NCI-H2107 treated with DMSO at 0.1 percent for 48 hours (cell line): ENCODE measurements around the gene PCNP.
A peak's percentile ranks its signal among the peaks of the same experiment; 100 is the strongest.
"Not testable (repeated sequence)": the region's sequence is repeated elsewhere in the genome, so short reads cannot be mapped to it uniquely, and the experiment has no call there.

Experiments
- DNase-seq: peaks from one replicate; lab custom pipeline; 2025; ENCODE audit not compliant: unreplicated experiment; lab: John Stamatoyannopoulos, UW

The PCNP gene

DNA sequence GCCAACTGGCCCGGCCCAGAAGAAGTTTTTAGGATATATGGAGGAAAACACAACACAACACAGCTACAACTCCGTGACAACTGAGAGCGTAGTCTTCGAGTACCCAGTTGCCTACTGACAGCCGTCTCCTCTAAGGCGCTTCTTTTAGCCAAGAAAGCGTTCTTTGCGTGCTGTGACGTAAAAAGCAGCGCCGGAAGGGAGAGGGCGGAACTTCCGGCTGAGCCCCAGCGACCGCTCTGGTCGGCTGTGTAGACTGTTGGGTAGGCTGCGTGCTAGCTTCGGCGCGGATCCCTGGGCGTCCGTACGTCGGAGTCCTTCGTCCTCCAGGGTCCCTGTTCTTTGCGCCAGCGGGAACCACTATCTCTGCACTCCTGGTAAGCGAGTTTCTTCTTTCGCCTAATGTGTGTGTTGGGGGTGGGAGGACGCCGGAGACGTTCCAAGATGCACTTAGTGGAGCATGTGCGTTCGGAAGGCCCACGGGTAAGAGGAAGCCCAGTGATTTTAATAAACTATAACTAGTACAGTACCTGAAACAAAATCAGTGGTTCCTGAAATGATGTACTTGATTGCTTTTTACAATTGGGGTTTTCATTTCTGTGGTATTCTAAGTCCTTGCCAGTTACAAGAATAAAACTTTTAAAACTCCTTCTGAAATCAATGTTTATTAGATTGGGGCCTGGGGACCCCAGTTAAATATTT, 12.2 kb upstream of the PCNP start, which contains the start of gene TRMT10C:
TRMT10C (plus strand) TSS at position 239 of the 699 bp plus-strand sequence. CDS start 2,914 bp downstream, outside the sequence.
- DNase-seq, result peak; percentile 86

DNA sequence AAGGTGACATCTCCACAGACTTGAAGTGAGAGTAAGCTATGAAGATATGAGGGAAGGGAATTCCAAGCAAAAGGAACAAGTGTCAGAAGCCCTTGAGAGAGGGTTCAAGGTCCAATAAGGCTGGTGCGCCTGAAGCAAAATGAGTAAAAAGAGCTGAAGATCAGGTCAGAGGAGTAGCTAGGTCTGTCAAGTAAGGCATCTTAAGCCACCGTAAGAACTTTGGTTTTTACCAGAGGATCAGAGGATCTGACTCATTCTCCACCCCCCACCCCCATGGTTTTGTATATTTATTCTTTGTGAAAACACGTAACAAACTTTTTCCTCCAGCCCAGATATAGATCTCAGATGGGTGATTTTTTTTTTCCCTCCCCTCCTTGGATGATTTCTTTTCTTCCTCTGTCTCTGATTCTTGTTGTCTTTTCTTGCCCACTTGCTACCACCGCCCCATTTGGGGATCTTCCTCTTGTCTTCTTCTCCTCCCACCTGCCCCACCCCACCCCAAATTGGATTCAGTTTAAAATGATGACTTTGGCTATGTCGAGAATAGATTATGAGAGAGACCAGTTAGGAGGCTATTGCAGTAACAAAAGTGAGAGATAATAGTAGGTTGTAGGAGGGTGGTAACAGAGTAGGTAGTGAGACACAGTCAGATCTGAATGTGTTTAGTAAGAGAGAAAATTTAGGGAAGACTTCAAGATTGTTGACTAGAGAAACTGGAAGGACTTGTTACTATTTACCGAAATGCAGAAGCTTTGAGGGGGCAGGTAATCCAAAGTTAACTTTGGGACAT, 6.3 kb upstream of the PCNP start:
- DNase-seq, result no peak

DNA sequence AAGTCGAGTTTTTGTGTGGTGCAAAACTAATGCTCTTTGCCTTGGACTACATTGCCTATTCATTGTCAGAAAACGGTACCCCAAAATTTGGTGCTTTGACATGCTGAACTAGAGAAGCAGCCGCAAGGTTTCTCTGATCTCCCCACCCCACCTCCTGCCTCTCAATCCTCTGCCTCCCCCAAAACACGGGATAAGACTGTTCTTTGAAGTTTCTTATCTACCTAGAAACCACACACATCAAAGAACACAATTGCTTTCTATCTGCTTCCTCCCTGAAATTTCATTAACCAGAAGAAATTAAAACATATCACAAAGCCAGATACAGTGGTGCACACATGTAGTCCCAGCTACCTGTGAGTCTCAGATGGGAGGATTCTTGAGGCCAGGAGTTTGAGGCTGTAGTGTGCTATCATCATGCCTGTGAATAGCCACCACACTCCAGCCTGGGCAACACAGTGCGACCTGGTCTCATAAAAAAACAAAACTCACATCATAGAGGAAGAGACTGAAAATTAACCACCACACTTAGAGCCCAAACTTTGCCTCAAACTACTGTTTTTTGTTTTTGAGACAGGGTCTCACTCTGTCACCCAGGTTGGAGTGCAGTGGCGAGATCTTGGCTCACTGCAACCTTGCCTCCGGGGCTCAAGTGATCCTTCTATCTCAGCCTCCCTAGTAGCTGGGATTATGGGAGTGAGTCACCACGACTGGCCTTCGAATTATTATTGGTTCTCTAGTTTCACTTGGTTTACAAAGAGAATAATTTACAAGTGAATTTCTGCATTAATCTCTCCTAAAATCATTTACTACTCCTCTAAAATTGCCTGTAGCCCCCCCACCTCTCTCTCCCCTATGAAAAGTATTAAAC, 2.7 kb upstream of the PCNP start:
- DNase-seq, result no peak

DNA sequence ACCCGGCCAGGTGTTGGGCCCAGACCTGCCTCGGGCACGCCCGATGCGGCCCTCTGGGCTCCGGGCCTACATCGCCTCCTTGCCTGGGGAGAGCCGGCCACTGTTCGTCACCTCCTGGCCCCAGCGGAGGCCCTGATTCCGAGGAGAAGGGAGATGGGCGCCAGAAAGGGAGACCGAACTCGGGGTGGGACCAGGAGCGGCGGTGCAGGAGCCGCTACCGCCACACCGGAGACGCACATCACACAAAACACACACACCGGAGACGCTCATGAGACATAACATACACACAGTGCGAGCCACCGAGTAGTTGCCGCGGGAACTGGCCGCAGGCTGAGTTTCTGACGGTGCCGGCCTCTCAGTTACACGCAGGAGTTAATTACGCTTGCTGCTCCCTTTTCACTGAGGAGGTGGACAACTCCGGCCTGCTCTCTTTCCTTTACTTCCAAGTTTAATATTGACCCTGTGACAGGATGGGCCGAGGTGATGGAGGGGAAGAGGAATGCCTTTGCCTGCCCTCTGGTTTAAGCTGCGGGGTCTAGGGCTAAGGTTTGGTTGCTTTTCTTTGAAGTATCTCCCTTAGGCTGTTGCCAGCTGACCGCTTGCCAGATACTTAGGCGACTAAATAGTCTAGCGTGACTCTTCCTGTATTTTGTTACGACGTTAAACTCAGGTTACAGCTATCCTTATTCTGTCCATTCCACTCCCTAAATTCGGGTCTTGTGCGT, 570 bp downstream of the PCNP start:
- DNase-seq, result peak; percentile 51

DNA sequence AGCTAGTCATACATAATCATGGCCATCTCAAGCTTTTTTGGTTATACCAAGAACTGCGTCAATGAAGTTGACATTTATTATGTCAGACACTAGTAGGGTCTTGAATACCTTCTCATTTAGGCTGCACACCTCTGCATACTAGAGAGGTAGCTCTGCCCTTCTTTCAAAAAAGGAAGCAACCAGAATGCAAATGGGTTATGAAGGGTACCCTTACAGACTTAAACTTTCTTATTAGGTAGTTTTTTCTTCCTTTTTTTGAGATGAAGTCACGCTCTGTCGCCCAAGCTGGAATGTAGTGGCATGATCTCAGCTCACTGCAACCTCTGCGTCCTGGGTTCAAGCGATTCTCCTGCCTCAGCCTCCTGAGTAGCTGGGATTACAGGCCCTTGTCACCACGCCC, 3.3 kb downstream of the PCNP start:
- DNase-seq, result no peak

DNA sequence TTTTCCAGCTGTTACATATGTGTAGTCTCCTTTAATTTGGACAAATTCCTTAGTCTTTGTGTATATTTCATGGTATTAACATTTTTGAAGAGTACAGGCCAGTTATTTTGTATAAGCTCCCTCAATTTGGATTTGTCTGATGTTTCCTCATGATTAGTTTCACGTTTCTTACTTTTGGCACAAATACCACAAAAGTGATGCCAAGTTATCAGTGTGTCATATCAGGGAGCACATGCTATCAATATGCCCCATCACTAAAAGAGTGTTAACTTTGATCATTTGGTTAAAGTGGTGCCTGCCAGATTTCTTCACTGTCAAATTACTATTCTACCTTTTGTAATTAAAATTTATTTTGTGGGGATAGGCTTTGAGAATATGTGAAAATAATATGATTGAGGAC, 14.6 kb downstream of the PCNP start:
- no peak for DNase-seq

DNA sequence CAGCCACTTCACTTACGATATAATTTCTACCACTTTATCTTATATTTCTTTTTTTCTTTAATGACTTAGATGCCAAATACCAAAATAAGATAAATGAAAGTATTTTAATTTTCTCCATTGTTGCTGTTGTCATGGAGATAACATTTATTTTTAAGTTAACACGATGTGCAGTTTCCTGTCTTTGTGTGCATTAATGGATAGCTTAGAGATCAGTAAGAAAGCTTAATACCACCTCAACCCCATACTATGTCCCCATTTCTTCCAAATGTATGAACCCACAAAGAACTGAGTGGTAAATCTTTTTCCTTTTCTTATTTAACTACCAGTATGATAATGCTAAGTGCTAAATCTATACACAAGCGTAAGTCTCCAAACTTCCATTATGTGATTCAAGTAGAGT, 17.1 kb downstream of the PCNP start:
- DNase-seq, result no peak

DNA sequence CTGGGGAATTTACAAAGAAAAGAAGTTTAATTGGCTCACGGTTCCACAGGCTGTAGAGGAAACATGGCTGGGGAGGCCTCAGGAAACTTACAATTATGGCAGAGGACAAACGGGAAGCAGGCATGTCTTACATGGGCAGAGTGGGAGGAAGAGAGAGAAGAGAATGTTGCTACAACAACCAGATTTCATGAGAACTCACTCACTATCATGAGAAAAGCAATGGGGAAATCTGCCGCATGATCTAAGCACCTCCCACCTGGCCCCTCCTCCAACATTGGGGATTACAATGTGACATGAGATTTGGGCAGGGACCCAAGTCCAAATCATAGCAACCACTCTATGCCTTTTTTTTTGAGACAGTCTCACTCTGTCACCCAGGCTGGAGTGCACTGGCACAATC, 28.8 kb downstream of the PCNP start:
- no peak for DNase-seq

DNA sequence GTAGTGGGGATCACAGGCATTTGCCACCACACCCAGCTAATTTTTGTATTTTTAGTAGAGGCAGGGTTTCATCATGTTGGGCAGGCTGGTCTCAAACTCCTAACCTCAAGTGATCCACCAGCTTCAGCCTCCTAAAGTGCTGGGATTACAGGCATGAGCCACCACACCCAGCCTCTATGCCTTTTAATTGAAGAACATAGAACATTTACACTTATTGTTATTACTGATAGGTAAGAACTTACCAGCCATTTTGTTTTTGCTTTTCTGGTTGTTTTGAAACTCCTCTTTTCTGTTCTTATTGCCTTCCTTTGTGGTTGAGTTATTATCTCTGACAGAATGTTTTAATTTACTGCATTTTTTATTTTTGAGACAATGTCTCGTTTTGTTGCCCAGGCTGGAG, 29.2 kb downstream of the PCNP start:
- no peak for DNase-seq

DNA sequence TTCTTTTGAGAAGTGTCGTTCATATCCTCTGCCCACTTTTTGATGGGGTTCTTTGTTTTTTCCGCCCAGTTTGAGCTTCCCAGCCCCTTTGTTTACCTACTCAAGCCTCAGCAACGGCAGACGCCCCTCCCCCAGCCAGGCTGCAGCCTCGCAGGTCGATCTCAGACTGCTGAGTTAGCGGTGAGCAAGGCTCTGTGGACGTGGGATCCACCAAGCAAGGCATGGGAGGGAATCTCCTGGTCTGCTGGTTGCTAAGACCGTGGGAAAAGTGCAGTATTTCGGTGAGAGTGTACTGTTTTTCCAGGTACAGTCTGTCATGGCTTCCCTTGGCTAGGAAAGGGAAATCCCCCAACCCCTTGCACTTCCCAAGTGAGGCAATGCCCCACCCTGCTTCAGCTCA, 31.4 kb downstream of the PCNP start:
- not testable (repeated sequence) for DNase-seq

DNA sequence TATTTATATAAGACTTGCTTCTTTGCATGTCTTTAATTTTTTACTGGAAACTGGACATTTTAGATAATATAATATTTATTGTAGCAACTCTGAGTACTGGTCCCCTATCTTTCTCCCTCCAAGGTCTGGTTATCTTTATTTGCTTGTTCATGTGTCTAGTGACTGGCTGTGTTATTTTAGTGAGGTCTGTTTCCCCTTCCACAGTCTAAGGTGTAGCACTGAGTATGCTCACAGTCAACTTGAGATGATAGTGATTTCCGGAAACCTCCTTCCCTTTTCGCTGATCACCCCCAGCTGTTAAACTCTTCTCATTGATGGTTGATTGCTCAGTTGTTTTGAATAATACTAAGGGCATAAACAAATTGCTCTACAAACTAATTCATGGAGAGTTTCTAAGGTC, 37.0 kb downstream of the PCNP start:
- no peak for DNase-seq

DNA sequence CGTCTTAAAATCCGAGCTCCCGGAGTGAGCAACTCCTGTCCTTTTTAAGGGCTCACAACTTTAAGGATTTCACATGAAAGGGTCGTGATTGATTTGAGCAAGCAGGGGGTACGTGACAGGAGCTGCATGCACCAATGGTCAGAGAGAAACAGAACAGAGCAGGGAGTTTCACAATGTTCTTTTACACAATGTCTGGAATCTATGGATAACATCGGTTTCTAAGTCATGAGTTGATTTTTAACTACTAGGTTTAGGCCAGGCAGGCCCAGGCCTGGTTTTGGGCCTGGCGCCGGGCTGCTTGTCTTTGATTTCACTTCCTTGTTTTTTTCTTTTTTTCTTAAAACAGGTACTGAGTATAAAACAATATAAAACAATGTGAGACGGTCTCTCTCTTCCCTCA, 39.0 kb downstream of the PCNP start:
- not testable (repeated sequence) for DNase-seq

DNA sequence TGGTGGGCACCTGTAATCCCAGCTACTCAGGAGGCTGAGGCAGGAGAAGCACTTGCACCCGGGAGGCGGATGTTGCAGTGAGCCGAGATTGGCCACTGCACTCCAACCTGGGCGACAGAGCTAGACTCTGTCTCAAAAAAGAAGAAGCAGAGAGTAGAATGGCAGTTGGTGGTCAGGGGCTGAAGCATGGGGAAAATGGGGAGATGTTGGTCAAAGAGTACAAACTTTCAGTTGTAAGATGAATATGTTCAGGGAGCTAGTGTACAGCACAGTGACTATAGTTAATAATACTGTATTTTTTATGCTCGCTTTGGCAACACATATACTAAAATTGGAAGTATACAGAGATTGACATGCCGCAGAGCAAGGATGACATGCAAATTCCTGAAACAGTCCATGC, 41.5 kb downstream of the PCNP start:
- DNase-seq, result no peak

DNA sequence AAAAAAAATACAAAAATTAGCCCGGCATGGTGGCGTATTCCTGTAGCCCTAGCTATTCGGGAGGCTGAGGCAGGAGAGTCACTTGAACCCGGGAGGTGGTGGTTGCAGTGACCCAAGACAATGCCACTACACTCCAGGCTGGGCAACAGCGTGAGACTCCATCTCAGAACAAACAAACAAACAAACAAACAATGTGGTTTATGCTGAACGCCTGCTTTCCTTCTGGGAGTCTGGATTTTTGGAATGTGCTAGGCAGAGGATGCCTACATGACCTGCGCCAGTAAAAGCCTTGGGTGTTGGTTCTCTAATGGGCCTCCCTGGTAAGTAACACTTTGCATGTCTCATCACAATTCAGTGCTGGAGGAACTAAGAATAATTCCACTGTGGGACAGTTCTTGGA, 43.5 kb downstream of the PCNP start:
- no peak for DNase-seq

DNA sequence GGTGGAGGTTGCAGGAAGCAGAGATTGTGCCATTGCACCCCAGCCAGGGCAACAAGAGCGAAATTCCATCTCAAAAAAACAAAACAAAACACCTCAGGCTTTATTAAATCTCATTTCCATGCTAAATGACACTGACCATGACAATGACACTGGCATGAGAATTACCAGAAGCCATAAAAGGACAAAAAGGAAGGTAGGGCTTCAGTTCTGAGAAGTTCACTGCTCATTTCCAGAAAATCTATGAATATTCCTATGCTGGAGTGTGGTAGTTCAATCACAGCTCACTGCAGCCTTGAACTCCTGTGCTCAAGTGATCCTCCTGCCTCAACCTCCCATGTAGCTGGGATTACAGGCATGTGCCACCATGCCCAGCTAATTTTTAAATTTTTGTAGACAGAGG, 44.7 kb downstream of the PCNP start:
- DNase-seq, result no peak

DNA sequence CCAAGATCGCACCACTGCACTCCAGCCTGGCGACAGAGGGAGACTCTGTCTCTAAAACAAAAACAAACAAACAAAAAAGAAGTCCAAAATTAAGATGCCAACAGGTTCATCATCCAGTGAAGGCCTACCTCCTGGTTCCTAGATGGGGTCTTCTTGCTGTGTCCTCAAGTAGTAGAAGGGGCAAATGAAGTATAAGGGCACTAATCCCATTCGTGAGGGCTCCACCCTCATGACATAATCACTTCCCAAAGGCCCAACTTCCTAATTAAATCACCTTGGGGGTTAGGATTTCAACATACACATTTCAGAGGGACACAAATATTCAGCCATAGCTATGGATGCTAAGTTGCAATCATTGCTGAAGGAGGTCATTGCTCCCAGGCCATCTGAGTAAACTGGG, 45.8 kb downstream of the PCNP start:
- no peak for DNase-seq

DNA sequence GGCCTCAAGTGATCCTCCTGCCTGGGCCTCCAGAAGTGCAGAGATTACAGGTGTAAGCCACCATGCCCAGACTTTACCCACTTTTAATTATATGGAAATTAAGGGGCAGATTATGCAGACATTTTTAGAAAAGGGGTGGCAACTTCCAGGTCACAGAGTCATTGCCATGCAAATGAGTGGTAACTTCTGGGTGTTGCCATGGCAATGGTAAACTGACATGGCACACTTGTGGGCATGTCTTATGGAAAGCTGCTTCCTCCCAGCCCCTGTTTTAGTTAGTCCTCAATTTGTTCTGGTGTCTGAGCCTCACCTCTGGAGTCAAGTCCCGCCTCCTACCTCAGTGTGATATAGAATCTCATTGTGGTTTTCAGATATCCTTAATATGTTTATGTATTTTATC, 49.7 kb downstream of the PCNP start:
- no peak for DNase-seq

DNA sequence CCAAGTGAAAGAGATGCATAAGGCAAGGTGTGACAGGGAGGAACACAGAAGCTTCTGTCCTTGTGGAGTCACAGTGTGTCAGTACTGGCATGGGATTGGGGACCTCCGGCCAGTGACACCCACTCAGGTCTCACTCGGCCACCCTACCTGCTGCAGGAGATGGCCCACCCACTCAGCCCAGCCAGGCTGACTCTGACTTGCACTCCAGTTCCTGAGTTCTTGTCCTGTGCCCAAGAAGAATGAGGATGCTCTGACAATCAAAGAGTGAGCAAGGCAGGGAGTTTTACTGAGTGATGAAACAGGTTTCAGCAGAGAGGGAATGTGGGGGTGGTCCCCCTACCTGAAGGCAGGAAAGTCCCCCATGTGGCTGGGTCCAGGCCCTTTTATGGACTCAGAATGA, 50.9 kb downstream of the PCNP start:
- DNase-seq, result no peak

DNA sequence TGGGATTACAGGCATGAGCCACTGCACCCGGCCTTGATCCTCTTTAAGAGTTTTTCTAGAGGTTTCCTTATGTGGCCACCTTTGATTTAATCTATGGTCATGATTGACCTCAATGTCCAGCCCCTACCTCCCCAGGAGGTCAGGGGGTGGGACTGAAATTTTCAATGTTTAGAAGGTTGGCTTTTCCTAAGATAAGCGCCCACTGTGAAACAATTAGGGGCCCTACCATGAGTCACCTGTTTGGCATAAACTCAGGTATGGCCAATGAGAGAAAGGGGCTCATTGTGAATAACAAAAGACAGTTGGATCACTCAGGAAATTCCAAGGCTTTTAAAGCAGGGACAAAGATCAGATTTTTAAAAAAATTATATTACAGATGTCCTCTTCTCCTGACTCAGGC, 51.9 kb downstream of the PCNP start:
- DNase-seq, result no peak

DNA sequence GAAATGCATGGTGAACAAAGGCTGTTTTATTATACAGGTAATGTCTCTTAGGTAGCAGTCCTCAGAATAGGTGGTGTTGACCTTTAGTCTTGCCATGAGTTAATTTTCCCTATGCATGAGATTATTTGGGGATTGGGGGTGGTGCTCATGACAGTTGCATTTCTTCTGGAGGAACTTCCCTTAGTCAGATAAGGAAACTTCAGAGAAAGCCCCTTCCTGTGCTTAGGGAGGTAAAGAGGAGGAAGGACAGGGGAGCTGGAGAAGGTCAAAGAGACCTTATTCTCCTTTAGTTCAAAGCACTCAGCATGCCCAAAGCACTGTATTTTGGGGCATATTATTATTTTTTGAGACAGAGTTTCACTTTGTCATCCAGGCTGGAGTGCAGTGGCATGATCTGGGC, 55.2 kb downstream of the PCNP start:
- no peak for DNase-seq
